ENCODE data around the gene CDHR3.

- TF ChIP-seq CTCF (conservative IDR thresholded peaks at IDR 0.05; ENCODE audit: low read length) (no peak), EZH2phosphoT487 (IDR thresholded peaks at IDR 0.05; ENCODE audit: borderline replicate concordance, low read depth, low read length) (no peak)
These were observed 56.4 kb downstream of the CDHR3 start for GRCh38 chr7:106019470-106019820.

Data from OCI-LY7 (cell line).